GM19324 (cell line): ENCODE measurements around the gene AMBP.

Experiments
- ATAC-seq: cut with Tn5 transposase; IDR thresholded peaks from one replicate; pipeline ENCODE4 v1.9.1; 2021; ENCODE audit warnings: mild to moderate bottlenecking, moderate library complexity; ENCODE audit not compliant: unreplicated experiment, low FRiP score

AMBP gene

DNA sequence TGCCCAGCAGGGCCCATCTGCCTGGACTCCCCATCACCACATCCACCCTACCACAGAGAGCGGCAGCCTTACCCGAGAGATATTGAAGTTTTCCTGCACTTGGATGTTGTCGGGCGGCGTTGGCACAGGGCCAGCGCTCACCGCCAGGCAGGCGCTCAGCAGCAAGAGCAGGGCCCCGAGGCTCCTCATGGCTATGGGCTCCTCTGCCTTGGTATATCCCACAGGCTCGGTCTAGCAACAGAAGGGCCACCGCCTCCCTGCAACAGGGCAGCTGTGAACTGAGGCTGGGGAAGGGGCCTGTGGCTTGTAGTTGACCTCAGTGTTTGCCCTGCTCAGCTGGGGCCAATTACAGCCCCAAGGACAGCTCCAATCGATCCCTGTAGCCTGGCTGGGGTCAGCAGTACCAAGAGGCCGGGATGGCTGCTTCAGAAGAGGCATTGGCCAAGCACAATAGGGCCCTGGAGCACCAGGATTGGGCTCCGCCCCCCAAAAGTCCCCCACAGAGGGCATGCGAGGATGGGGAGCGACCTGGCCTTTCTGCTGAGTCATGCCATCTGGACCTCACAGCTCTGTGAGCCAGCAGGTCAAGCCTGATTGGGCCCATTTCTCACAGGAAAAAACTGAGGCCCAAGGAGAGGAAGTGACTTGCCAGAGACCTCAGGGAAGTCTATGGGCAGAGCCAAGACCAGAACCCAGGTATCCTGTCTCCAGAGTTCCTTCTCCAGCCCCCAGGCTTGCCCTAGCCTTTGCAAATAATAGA lies at the start of gene AMBP:
Gene AMBP (minus strand): TSS at position 280 of the 760 bp plus-strand sequence. CDS start 91 bp downstream, at position 189.
- ATAC-seq: no peak

DNA sequence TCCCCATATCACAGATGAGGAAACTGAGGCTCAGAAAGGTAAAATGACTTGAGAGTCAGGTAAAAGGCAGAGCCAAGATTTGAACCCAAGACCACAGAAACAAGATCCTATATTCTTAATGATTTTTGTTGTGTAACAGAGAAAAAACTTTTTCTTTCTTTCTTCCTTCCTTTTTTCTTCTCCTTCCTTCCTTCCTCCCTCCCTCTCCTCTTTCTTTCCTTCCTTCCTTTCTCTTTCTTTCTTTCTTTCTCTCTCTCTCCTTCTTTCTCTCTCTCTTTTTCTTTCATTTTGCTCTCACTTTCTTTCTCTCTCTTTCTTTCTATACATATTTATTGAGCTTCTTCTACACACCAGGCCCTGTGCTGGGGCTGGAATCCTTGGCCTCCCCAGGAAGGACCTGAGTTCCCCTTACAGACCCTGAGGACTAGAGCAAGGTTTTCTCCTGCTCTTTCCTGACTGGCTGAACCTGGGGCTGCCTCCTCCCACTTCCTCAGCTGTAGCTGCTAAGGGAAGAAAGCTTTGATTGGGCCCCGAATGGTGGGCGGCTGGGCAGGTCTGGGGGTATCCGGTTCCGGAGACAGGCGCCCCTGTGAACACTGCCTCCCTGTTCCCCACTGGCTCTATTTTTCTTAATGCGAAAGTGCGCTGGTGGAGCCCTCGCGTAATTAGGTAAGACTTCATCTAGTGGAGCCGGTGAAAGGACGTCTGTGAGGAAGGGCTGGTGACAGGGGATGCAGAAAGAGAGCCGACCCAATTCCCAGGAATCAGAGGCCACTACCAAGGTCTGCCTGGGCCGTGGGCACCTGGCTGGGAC lies 48.4 kb upstream of the AMBP start:
- no peak for ATAC-seq

DNA sequence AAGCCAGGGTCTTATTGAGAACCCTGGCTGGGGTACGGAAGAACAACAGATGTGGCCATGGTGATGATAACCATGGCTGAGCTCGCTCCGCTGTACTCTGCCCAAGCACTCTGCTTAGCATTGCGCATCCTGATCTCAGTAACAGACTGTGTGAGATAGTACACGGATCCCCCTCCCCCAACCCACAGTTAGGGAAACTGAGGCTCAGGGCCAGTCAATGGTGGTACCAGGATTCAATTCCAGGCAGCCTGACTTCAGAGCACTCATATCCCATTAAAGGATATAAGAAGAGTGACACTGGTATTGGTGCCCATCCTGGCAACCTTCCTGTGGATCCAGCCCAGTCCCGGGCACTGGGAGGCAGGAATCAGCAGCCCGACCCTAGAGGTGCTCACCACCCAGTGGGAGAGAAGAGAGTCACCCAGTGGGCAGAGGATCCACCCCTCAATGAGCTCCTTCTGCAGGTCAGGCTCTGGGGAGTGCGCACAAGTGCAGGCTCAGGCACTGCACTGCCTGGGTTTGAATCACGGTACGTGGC lies 47.4 kb upstream of the AMBP start:
- ATAC-seq: no peak

DNA sequence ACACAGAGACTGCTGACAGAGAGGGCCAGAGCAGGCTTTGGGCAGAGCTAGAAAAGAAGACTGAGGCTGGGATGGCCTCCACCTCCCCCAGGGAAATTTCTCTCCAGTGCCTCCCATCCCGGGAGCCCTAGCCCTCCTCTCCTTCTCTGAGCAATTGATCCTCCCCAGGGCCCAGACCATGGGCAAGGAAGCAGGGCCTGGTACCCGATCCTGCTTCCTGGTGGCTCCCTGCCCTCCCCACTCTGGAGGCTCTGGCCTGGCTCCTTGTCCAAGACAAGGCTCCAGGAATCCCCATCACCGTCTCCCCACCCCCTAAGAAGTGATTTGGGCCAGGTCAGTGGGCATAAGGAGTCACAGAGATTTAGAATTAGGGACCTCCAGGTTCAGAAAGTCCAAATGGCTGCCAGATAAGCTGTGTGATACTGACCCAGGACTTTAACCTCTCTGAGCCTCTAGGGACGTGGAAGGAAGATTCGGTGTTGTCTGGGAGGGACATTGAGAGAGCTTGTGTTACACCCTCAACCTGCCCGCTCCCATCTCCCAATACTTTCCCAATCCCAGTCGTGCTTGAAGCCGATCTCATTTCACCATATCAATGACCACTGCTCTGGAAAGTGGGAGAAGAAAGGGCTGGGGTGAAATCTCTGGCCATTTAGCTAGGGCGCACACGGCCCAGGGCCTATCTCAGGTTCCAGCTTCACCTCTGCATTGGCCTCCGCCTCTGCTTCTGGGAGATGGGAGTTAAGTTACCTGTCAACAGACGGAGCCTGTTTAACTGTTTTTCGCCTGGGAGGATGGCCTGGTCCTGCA lies 46.8 kb upstream of the AMBP start:
- no peak for ATAC-seq

DNA sequence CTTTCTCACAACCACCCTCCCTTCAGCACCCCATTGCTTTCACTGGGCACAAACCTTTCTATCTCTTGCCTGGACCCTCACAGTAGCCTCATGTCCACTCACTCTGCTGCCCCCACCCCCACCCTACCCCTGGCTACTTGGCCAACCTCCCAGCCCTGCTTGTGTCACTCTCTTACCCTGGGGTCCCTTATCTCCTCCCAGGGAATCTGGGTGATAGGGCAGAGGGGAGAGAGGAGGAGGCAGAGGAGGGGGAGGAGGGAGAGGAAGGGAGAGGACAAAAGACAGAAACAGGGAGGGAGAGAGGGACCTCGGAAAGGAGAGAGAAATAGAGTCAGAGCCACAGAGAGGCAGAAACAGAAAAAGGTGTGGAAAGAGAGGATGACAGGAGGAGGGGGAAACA lies 46.0 kb upstream of the AMBP start:
- no peak for ATAC-seq

DNA sequence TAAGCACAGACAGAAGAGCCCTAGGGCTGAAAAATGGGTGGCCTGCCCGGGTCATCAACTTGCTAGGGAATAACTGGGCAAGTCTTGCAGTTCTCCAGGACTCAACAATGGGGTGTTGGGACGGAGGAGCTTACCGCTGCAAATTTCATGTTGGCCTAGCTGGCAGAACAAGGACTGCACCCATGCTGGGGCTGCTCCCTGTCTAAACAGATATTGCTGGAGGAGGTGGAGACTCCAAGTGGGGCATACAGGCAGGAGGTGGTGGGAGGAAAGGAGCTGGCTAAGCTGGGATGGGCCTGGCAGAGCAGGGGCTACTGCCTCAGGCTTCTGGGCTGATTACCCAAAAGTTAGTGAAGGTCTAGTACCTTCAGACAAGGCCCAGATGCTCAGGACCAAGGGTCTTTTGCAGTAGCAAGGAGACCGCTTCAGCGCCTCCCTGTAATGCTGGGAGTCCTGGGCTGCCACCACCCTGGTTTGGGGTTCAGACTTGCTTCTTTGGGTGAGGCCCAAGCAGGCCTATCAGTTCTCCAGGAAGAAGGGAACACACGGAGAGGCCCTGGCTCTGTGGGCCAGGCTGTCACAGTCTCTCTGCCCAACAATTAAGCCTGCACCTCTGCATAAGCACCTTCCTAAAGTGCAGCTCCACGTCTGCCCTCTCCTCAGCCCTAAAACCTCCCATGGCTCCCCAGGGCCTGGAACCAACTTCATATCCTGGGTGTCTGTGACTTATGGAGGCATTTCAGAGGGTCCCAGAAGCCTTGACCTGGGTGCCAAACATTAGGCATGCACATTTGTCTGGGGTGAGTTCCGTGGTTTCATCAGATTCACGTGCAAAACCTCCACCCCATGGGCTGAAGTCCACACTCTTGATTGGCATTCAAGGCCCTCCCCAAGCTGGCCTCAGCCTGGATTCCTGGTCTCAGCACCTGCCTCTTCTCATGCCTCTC lies 45.2 kb upstream of the AMBP start:
- no peak for ATAC-seq

DNA sequence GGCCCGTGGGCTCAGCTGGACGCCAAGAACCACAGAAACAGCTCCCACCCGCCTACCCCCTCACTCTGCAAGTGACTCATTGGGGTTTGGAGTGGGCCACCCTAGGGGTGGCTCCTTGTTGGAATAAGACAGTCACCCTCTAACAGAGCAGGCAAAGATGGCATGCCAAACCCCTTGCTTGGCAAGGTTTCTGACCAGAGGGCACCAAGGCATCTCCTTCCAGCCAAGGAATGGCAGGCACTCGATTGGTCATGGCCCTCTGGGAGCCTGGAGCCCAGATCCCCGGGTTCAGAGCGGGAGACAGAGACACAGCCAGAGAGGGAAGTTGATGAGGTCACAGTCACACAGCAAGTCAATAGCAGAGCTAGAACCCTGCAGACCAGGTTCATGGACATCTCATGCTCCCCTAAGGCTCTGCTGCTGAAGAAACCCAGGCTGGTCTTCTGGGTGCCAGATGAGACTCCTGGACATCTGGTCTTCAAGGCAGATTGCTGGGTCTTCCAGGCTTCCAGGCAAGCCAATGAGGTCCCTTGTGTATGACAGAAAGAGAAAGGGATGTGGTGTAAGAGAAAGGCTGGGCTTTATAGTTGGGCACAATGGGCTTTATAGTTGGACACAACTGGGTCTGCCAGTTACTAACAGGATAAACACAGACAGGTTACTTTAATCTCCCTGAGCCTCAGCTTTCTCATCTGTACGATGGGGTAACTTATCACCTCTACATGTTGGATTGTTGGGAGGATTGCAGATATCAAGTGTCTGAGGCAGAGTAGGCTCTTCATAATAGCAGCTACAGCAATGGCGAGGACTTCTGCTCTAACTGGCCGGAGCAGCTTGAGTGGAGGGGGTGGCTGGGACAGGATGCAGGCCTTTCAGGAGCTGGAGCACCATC lies 44.3 kb upstream of the AMBP start:
- no peak for ATAC-seq

DNA sequence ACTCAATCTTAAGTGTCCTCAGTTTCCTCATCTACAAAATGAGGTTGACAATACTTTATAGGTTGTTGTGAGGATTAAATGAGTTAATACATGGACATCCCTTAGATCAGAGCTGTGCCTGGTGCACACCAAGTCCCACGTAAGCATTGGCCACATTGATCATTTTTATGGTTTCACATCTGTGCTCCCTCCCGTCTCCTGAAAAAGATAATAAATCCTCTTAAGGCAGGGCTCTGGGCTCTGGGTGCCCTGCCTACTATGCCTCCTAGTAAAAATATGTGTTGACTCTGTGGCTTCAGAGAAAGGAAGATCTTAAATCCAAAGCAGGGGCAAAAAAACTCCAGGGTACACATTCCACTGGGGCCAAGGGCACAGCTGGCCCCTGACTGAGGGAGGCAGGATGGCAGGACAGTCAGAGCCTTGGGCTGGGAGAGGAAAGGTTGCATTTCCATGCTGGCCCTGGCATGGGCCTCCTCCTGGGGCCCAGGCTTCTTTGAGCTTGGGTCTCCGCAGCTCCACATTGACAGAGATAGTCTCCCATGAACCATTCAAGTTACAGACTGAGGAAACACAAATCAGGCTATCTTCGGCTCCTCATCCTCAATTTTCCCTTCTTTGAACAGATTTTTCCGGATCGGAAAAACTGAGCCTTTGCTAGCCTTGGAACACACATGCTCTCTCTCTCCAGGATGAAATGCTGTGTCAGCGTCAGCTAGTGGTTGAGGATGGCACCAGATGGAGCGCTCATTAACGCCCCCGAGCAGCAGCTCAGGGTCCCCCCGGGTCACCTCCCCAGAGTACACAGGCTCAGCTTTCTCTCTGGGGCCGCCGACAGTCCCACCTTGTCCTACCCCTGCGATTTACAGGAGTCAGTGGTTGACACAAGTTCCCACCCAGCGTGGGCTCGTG lies 43.4 kb upstream of the AMBP start:
- ATAC-seq: no peak

DNA sequence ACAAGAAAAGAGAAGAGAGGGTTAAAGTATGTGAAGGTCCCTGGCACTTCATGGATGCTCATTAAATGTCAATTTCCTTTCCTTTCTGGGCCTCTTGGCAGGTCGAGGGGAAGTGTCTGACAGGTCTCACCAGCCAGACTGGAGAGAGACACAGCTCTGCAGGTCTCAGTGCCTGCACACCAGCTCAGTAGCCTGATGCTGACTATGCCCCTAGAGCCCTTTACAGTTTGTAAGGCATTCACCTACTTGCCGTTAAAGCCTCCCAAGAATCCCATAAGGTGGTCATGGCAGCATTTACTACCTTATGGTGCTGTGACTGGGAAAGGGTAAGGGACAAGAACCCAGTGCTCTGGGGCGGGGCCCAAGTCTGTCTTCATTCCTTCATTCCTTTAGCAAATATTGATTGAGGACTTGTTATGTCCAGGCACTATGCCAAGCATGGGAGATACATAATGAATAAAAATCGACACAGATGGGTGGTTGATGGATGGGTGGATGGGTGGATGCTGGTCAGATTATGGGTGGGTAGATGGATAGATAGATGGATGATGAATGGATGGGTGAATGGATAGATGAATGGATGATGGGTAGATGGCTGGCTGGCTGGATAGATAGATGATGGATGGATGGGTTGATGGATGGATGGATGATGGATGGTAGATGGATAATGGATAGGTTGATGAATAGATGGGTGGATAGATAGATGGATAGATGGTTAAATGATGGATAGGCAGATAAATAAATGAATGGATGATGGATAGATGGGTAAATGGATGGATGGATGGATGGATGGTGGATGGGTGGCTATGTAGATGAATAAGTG lies 42.3 kb upstream of the AMBP start:
- no peak for ATAC-seq

DNA sequence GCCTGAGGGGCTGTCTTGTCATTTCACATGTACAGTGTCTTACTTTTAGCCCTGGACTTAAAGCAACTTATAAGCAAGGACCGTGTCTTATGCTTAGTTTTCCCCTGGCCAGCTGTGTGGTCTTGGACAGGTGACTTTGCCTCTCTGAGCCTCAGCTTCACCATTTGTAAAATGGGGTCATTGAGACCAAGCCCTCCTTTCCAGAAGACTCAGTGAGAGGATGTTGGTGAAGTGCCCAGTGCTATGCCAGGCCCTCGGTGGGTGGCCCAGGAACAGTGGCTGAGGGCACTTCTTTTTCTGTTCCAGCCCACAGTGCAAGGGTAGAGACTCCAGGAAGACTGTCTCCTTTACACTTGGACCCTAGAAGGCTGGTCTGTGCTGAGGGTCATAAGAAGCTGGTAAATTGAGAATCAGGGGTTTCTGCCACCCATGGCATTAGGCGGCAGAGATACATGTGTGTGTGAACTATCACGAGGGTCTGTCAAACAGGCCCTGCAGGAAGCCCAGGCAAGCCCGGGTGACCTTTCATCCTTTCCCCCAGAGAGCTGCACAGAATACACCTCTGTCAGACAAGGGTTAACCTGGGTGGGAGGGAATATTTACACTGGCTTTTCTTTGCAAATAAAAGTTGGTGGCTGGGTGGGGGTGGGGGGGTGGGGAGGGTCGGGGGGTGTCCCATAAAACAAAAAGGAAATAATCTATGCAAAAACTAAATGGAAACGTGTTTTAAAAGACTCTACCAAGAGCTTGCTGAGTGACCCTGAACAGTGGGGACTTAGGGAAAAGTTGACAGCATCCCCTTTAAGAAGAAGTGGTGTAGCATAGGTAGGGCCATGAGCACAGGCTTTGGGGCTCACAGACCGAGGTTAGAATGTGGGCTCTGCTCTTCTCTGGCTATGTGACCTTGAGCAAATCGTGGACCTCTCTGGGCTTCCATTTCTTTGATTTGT lies 41.4 kb upstream of the AMBP start:
- ATAC-seq: no peak

DNA sequence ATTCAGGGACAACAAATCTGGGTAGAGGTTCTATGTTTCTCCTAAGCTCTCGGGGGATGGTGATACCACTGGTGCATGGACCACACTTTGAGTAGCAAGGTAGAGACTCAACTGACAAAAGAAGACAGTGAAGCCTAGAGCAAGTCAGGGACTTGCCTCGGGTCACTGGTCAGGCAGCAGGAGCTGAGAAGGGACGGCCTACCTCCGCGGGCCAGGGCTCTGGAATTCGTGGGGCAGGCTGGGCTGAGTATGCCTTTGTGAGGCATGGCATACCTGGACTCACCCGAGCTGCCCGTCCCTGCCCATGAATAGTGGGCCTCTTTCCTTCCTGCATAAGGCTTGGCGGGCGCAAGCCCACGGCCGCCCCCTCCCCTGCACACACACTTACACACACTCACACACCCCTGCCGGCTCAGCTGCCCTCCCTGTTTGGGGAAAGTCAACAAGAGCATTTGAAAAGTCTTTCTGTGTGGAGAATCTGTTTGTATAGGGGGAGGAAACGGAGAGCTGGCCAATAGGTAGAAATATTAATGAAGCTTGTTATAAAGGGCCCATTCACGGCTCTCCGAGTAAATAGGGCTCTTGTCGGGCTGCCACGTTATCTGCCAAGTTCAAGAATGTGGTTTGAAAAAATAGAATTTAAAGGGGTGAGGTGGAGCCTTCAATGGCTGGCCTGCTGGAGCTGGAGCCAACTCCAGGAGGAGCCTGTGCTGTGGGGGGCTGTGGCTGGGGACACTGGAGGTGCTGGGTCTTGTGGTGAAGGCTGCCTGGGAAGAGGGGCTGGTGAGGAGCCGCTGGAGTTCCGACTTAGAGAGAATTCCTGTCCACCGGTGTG lies 40.1 kb upstream of the AMBP start:
- ATAC-seq: no peak

DNA sequence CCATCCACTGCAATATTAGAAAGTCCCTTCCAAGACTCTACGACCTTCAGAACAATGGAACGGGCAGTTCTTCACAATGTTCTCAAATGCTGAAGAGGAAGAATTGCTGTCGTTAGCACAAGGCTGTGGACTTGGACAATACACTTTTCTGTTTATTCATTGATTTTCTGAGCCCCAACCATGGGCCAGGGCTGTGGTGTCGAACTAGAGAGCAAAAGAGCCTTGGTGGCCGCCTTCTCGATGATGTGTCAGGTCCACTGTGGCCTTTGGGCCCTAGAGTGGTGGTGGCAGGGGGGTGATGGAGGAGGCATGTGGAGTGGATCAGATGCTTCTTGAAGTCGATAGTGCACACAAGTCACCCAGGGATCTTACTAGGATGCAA lies 39.5 kb upstream of the AMBP start:
- ATAC-seq: no peak

DNA sequence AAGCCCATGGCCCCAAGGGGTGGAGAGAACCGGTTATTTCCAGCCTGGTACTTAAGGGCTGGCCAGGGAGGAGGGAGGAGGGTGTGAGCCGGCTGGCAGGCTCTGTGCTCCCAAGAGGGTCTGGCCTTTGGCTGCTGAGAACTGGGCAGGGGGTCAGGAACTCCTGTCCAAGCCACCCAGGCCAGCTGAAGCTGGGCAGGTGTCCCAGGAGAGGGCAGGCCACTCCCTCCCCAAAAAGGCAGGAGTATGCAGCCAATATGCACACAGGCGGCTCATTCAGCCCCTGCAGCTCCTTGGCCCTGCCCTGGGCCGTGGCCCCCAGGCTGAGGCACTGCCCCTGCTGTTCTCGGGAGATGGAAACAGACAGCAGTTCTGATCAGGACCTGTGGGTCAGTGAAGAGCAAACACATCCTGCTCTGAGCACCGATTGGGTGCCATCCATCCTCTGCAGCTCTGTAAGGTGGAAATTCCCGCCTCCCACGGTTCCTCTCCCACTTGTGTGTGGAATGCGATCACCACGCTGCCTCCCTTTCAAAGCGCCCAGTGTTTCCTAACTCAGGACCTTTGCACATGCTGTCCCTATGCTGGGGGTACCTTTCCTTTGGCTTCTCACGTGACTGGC lies 38.1 kb upstream of the AMBP start:
- no peak for ATAC-seq

DNA sequence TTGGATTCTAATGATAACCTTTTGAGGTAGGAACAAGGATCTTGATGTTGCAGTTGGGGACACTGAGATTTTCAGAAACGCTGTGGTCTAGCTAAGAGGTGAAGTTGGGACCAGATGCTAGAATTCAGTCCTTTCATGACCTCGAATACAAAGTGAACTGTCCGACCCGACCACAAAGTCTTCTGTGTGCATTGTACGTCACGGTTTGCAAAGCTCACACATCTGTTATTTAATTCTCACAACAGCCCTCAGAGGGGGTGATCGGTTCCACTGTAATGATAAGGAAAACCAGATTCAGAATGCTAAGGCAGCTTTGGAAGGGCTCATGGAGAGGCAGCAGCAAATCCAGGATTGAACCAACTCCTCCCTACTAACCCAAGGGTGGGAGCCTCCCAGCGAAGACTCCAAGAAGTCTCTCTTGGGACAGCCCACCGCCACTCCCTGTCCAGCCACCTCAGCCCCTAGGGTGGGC lies 37.6 kb upstream of the AMBP start:
- ATAC-seq: no peak
